ENCODE measurements around the gene ZNF335. TPM values are rescaled to one million over a fixed set of nuclear protein-coding genes. Genes with fewer than 3 reads are reported as not detected.

Gene ZNF335
- total and polyA plus RNA-seq, 2 of the 13 experiments (the other 11 are each of a cell fraction or from before 2014, with no cell fraction given) = 9.7 to 13.7 TPM

DNA sequence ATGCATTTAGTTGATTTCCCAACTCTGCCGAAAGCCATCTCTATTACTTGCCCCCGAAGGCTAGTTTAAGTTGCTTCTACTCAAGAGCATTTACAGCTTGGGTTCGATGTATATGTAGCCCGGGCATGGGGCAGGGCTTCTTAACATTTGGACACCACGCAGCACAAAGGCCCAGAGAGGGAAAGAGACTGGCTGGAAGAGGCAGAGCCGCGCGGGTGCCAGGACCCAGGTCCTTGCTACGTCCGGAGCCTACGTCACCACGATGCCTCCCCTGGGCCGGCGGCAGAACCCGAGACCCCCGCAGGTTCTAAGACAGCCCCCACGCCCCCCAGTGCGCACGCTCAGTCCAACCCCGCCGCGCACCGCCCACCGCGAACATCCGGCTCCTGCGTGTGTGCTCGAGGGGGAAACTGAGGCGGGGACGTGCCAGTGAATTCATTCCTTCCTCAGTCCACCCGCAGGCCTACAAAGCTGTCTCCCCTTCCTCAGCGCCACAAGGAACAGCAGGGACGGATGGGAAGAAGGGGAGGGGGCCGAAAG lies 37.9 kb downstream of the ZNF335 start (continued):
- TF ChIP-seq, protein P1, sequence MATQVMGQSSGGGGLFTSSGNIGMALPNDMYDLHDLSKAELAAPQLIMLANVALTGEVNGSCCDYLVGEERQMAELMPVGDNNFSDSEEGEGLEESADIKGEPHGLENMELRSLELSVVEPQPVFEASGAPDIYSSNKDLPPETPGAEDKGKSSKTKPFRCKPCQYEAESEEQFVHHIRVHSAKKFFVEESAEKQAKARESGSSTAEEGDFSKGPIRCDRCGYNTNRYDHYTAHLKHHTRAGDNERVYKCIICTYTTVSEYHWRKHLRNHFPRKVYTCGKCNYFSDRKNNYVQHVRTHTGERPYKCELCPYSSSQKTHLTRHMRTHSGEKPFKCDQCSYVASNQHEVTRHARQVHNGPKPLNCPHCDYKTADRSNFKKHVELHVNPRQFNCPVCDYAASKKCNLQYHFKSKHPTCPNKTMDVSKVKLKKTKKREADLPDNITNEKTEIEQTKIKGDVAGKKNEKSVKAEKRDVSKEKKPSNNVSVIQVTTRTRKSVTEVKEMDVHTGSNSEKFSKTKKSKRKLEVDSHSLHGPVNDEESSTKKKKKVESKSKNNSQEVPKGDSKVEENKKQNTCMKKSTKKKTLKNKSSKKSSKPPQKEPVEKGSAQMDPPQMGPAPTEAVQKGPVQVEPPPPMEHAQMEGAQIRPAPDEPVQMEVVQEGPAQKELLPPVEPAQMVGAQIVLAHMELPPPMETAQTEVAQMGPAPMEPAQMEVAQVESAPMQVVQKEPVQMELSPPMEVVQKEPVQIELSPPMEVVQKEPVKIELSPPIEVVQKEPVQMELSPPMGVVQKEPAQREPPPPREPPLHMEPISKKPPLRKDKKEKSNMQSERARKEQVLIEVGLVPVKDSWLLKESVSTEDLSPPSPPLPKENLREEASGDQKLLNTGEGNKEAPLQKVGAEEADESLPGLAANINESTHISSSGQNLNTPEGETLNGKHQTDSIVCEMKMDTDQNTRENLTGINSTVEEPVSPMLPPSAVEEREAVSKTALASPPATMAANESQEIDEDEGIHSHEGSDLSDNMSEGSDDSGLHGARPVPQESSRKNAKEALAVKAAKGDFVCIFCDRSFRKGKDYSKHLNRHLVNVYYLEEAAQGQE (IDR thresholded peaks at IDR 0.05; ENCODE audit: borderline replicate concordance in 1 of 2, low read depth in 1 of 2, low read length in 2 of 2) = no peak
- TF ChIP-seq HIVEP1 (CRISPR knock-in tag; IDR thresholded peaks at IDR 0.05) = peak; percentile 97; the same call in 1 of the 2 replicates
- TF ChIP-seq HDAC2 (CRISPR knock-in tag; IDR thresholded peaks at IDR 0.05) = peak; percentile 36; the same call in 1 of the 2 replicates
- TF ChIP-seq NBN (conservative IDR thresholded peaks at IDR 0.05) = no peak
- TF ChIP-seq, protein P2, sequence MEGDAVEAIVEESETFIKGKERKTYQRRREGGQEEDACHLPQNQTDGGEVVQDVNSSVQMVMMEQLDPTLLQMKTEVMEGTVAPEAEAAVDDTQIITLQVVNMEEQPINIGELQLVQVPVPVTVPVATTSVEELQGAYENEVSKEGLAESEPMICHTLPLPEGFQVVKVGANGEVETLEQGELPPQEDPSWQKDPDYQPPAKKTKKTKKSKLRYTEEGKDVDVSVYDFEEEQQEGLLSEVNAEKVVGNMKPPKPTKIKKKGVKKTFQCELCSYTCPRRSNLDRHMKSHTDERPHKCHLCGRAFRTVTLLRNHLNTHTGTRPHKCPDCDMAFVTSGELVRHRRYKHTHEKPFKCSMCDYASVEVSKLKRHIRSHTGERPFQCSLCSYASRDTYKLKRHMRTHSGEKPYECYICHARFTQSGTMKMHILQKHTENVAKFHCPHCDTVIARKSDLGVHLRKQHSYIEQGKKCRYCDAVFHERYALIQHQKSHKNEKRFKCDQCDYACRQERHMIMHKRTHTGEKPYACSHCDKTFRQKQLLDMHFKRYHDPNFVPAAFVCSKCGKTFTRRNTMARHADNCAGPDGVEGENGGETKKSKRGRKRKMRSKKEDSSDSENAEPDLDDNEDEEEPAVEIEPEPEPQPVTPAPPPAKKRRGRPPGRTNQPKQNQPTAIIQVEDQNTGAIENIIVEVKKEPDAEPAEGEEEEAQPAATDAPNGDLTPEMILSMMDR (CRISPR knock-in tag; IDR thresholded peaks at IDR 0.05) = 0 out of 2 replicates have a peak, but pooled peaks have one; percentile 18
- 0 out of 2 replicates have a peak, but pooled peaks have one; percentile 15 for TF ChIP-seq MED13 (CRISPR knock-in tag; IDR thresholded peaks at IDR 0.05)
- peak; percentile 73; the same call in 1 of the 2 replicates for TF ChIP-seq GTF3A (CRISPR knock-in tag; conservative IDR thresholded peaks at IDR 0.05)
- no peak for TF ChIP-seq SOX13 (IDR thresholded peaks at IDR 0.05)
- no peak for TF ChIP-seq SOX13 (CRISPR knock-in tag; conservative IDR thresholded peaks at IDR 0.05 in 1 of 2, IDR thresholded peaks at IDR 0.05 in 1 of 2)
- TF ChIP-seq, protein P3, sequence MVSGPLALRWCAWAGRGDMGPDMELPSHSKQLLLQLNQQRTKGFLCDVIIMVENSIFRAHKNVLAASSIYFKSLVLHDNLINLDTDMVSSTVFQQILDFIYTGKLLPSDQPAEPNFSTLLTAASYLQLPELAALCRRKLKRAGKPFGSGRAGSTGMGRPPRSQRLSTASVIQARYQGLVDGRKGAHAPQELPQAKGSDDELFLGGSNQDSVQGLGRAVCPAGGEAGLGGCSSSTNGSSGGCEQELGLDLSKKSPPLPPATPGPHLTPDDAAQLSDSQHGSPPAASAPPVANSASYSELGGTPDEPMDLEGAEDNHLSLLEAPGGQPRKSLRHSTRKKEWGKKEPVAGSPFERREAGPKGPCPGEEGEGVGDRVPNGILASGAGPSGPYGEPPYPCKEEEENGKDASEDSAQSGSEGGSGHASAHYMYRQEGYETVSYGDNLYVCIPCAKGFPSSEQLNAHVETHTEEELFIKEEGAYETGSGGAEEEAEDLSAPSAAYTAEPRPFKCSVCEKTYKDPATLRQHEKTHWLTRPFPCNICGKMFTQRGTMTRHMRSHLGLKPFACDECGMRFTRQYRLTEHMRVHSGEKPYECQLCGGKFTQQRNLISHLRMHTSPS (CRISPR knock-in tag; IDR thresholded peaks at IDR 0.05; ENCODE audit: low read depth) = no peak
- TF ChIP-seq, protein P4, sequence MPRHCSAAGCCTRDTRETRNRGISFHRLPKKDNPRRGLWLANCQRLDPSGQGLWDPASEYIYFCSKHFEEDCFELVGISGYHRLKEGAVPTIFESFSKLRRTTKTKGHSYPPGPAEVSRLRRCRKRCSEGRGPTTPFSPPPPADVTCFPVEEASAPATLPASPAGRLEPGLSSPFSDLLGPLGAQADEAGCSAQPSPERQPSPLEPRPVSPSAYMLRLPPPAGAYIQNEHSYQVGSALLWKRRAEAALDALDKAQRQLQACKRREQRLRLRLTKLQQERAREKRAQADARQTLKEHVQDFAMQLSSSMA (CRISPR knock-in tag; IDR thresholded peaks at IDR 0.05) = no peak
- TF ChIP-seq, protein P5, sequence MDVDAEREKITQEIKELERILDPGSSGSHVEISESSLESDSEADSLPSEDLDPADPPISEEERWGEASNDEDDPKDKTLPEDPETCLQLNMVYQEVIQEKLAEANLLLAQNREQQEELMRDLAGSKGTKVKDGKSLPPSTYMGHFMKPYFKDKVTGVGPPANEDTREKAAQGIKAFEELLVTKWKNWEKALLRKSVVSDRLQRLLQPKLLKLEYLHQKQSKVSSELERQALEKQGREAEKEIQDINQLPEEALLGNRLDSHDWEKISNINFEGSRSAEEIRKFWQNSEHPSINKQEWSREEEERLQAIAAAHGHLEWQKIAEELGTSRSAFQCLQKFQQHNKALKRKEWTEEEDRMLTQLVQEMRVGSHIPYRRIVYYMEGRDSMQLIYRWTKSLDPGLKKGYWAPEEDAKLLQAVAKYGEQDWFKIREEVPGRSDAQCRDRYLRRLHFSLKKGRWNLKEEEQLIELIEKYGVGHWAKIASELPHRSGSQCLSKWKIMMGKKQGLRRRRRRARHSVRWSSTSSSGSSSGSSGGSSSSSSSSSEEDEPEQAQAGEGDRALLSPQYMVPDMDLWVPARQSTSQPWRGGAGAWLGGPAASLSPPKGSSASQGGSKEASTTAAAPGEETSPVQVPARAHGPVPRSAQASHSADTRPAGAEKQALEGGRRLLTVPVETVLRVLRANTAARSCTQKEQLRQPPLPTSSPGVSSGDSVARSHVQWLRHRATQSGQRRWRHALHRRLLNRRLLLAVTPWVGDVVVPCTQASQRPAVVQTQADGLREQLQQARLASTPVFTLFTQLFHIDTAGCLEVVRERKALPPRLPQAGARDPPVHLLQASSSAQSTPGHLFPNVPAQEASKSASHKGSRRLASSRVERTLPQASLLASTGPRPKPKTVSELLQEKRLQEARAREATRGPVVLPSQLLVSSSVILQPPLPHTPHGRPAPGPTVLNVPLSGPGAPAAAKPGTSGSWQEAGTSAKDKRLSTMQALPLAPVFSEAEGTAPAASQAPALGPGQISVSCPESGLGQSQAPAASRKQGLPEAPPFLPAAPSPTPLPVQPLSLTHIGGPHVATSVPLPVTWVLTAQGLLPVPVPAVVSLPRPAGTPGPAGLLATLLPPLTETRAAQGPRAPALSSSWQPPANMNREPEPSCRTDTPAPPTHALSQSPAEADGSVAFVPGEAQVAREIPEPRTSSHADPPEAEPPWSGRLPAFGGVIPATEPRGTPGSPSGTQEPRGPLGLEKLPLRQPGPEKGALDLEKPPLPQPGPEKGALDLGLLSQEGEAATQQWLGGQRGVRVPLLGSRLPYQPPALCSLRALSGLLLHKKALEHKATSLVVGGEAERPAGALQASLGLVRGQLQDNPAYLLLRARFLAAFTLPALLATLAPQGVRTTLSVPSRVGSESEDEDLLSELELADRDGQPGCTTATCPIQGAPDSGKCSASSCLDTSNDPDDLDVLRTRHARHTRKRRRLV (CRISPR knock-in tag; IDR thresholded peaks at IDR 0.05) = peak; percentile 95
- TF ChIP-seq NCOR1 (IDR thresholded peaks at IDR 0.05; ENCODE audit: borderline replicate concordance, low read length) = no peak
- TF ChIP-seq SRSF1 (optimal IDR thresholded peaks at IDR 0.05; ENCODE audit: low read depth, low read length) = no peak

All from HepG2 (cell line).